Loucy (cell line): Measurements from ENCODE around the gene XAGE5.
"Not testable (repeated sequence)": the region's sequence is repeated elsewhere in the genome, so short reads cannot be mapped to it uniquely, and the experiment has no call there.

ENCODE experiments used
- H2AFZ ChIP-seq: fragments of 200-600 bp; sonication (generic); 2 replicates; pipeline ENCODE4 v1.6.0; 2016; ENCODE audit warnings: antibody characterized with exemption, mild to moderate bottlenecking, low read length, moderate library complexity
- H3F3A ChIP-seq: fragments of 200-600 bp; 2 replicates; pipeline ENCODE4 v1.6.0; 2016; ENCODE audit warnings: antibody characterized with exemption, low read depth, mild to moderate bottlenecking
- H3K27me3 ChIP-seq: fragments of 200-600 bp; sonication (generic); 2 replicates; pipeline ENCODE4 v1.6.1; 2014; ENCODE audit warnings: low read length, mild to moderate bottlenecking; ENCODE audit not compliant: insufficient read depth, poor library complexity, severe bottlenecking
- H3K36me3 ChIP-seq: fragments of 200-600 bp; sonication (generic); 2 replicates; pipeline ENCODE4 v1.6.1; 2016; ENCODE audit warnings: low read length; ENCODE audit not compliant: insufficient read depth
- H3K4me1 ChIP-seq: fragments of 200-600 bp; sonication (generic); 2 replicates; pipeline ENCODE4 v1.5.1; 2014; ENCODE audit warnings: low read length, mild to moderate bottlenecking; ENCODE audit not compliant: insufficient read depth, poor library complexity, severe bottlenecking
- H3K4me2 ChIP-seq: fragments of 200-600 bp; sonication (generic); 2 replicates; pipeline ENCODE4 v1.6.0; 2014; ENCODE audit warnings: antibody characterized with exemption, low read length, low read depth, mild to moderate bottlenecking; ENCODE audit not compliant: poor library complexity, severe bottlenecking
- H3K4me3 ChIP-seq: fragments of 200-600 bp; sonication (generic); 2 replicates; pipeline ENCODE4 v1.5.1; 2014; ENCODE audit warnings: low read length, mild to moderate bottlenecking, mixed read lengths; ENCODE audit not compliant: poor library complexity, severe bottlenecking
- H3K79me2 ChIP-seq: fragments of 200-600 bp; sonication (generic); 2 replicates; pipeline ENCODE4 v1.6.1; 2014; ENCODE audit warnings: low read length; ENCODE audit not compliant: insufficient read depth
- H3K9ac ChIP-seq: fragments of 200-600 bp; sonication (generic); 2 replicates; pipeline ENCODE4 v1.6.0; 2014; ENCODE audit warnings: mild to moderate bottlenecking, low read depth, low read length, moderate library complexity; ENCODE audit not compliant: poor library complexity, severe bottlenecking
- H3K9me2 ChIP-seq: fragments of 200-600 bp; sonication (generic); replicated peaks from 2 replicates; pipeline ENCODE4 v1.6.1; 2016; ENCODE audit warnings: low read depth, low read length, mixed read lengths
- H3K9me3 ChIP-seq: fragments of 200-600 bp; sonication (generic); 2 replicates; pipeline ENCODE4 v1.6.1; 2014; ENCODE audit warnings: mild to moderate bottlenecking, antibody characterized with exemption, low read length, low read depth; ENCODE audit not compliant: insufficient read depth
- H4K20me1 ChIP-seq: fragments of 200-600 bp; sonication (generic); 2 replicates; pipeline ENCODE4 v1.6.0; 2014; ENCODE audit warnings: antibody characterized with exemption, low read length, mild to moderate bottlenecking; ENCODE audit not compliant: insufficient read depth, poor library complexity, severe bottlenecking
- CTCF ChIP-seq: fragments of 200-600 bp; sonication (generic); conservative IDR thresholded peaks from 2 replicates; pipeline ENCODE4 v1.5.1; 2014; ENCODE audit warnings: mild to moderate bottlenecking, antibody characterized with exemption, low read length
- EZH2phosphoT487 ChIP-seq: fragments of 200-600 bp; IDR thresholded peaks from 2 replicates; pipeline ENCODE4 v1.6.1; 2018; ENCODE audit warnings: antibody characterized with exemption, mild to moderate bottlenecking, moderate library complexity, borderline replicate concordance

The XAGE5 gene

GRCh38 chrX:52811065-52811625, at the start of gene XAGE5:
TSS of gene XAGE5 (plus strand) at chrX:52811287. CDS start at chrX:52812567, 1,280 bp downstream.
- Histone ChIP-seq H3K9me3 (no peaks in the 10 kb centered on the region), H3F3A (no peaks in the 10 kb centered on the region), H3K27me3 (no peaks in the 10 kb centered on the region), H3K4me1 (no peaks in the 10 kb centered on the region), H2AFZ (no peak within 1 kb of the TSS), H4K20me1 (no peaks in the 10 kb centered on the region), H3K4me3 (no peak within 1 kb of the TSS), H3K9me2 (no peaks in the 10 kb centered on the region), H3K79me2 (no peaks in the 10 kb centered on the region), H3K9ac (no peak within 1 kb of the TSS), H3K36me3 (no peaks in the 10 kb centered on the region), H3K4me2 (no peak within 1 kb of the TSS)
- no peak for TF ChIP-seq EZH2phosphoT487
- no peak for TF ChIP-seq CTCF

GRCh38 chrX:52765983-52766382, 45.1 kb upstream of the XAGE5 start:
- H2AFZ ChIP-seq, H3K9ac ChIP-seq, H3K4me3 ChIP-seq, H3K27me3 ChIP-seq, H4K20me1 ChIP-seq, H3F3A ChIP-seq, H3K9me2 ChIP-seq, H3K36me3 ChIP-seq, H3K79me2 ChIP-seq, H3K4me2 ChIP-seq, H3K4me1 ChIP-seq, H3K9me3 ChIP-seq: not testable (repeated sequence)

- H3K4me3 ChIP-seq, H4K20me1 ChIP-seq, H3K9me2 ChIP-seq, H3K9me3 ChIP-seq, H2AFZ ChIP-seq, H3K36me3 ChIP-seq, H3K4me2 ChIP-seq, H3K4me1 ChIP-seq, H3K9ac ChIP-seq, H3K27me3 ChIP-seq, H3K79me2 ChIP-seq, H3F3A ChIP-seq: not testable (repeated sequence)
Observed at GRCh38 chrX:52773504-52773903, 37.6 kb upstream of the XAGE5 start.

GRCh38 chrX:52797327-52797726, 13.8 kb upstream of the XAGE5 start, which contains the start of gene SPANXN5:
TSS of gene SPANXN5 (minus strand) at chrX:52797427. CDS start at chrX:52797348, 79 bp downstream.
- not testable (repeated sequence) for H3K4me1 ChIP-seq, H3F3A ChIP-seq, H4K20me1 ChIP-seq, H3K9ac ChIP-seq, H3K9me2 ChIP-seq, H3K36me3 ChIP-seq, H3K9me3 ChIP-seq, H3K79me2 ChIP-seq, H3K4me3 ChIP-seq, H3K27me3 ChIP-seq, H2AFZ ChIP-seq, H3K4me2 ChIP-seq

- not testable (repeated sequence) for H3K4me1 ChIP-seq, H3K4me3 ChIP-seq, H3K4me2 ChIP-seq, H3K9me2 ChIP-seq, H3K9ac ChIP-seq, H2AFZ ChIP-seq, H3K36me3 ChIP-seq, H3F3A ChIP-seq, H4K20me1 ChIP-seq, H3K79me2 ChIP-seq, H3K27me3 ChIP-seq, H3K9me3 ChIP-seq
Observed at GRCh38 chrX:52804876-52805275, 6.2 kb upstream of the XAGE5 start.
